Right lobe of liver (tissue), 4 donors: Measurements from ENCODE around the gene LMAN2L.

Experiments
- POLR2A ChIP-seq: fragments of 450-650 bp; IDR thresholded peaks from one replicate; pipeline ENCODE4 v1.6.1; 2017; ENCODE audit warnings: antibody characterized with exemption, mild to moderate bottlenecking
- TF ChIP-seq, protein P1 (sequence below), 4 donors: fragments of 200-600 bp in 3 of 4; fragments of 450-650 bp in 1 of 4; IDR thresholded peaks; one replicate each; pipeline versions ENCODE4 v1.5.1 to v1.8.0; 2016 to 2022; ENCODE audit warnings: antibody characterized with exemption in 4 of 4, mild to moderate bottlenecking in 2 of 4
- donor health status: DM: no; HTN: no; CAD: no.
- donor health status: DM: no; HTN: no; CAD: no.
- donor health status: DM: no; HTN: yes; CAD: no.

DNA sequence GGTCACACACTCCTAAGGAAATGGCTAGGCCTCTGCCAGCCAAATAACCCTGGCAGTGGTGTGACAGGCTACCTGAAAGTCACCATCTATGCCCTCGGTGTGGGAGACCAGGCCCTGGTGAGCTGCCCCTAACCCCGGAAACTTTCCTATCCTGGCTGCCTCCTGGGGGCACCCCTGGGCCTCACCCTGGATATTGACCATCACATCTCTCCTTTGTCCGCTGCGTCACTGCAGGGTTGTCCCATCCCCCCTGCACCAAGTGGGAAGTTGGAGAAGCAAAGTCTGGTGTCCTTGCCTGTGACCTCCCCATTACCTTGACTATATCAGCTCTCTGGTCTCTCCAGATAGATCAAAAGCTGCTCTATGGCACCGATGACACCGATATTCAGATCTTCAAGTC is 78.5 kb downstream of the LMAN2L start:
- TF ChIP-seq, protein P1, sequence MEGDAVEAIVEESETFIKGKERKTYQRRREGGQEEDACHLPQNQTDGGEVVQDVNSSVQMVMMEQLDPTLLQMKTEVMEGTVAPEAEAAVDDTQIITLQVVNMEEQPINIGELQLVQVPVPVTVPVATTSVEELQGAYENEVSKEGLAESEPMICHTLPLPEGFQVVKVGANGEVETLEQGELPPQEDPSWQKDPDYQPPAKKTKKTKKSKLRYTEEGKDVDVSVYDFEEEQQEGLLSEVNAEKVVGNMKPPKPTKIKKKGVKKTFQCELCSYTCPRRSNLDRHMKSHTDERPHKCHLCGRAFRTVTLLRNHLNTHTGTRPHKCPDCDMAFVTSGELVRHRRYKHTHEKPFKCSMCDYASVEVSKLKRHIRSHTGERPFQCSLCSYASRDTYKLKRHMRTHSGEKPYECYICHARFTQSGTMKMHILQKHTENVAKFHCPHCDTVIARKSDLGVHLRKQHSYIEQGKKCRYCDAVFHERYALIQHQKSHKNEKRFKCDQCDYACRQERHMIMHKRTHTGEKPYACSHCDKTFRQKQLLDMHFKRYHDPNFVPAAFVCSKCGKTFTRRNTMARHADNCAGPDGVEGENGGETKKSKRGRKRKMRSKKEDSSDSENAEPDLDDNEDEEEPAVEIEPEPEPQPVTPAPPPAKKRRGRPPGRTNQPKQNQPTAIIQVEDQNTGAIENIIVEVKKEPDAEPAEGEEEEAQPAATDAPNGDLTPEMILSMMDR (IDR thresholded peaks at IDR 0.05): no peak
- TF ChIP-seq POLR2A: no peak
